Heart left ventricle (tissue), 16 donors: ENCODE measurements around the gene FGF6. TPM values are rescaled to one million over a fixed set of nuclear protein-coding genes. Genes with fewer than 3 reads are reported as not detected.

Source experiments
- ATAC-seq, 4 donors: fragments of 200-7000 bp; cut with Tn5 transposase; one replicate each; pipeline ENCODE4 v1.9.1; 2020 to 2022; ENCODE audit warnings: moderate library complexity in 4 of 4, mild to moderate bottlenecking in 3 of 4, moderate number of reproducible peaks in 1 of 4
- DNase-seq, 5 donors: peaks; one replicate each; pipeline ENCODE4 v3.0.0-alpha.2; 2020
- H3K27ac ChIP-seq, 12 donors: fragments of 200-600 bp; sonication (generic) in 4 of 12; one replicate each; pipeline versions ENCODE4 v1.5.0 to v1.8.0; 2016 to 2022; ENCODE audit warnings: mild to moderate bottlenecking in 2 of 12
- H3K27me3 ChIP-seq, 9 donors: fragments of 200-600 bp; sonication (generic) in 2 of 9; one replicate each; pipeline versions ENCODE4 v1.5.1 to v1.8.0; 2016 to 2022; ENCODE audit warnings: mild to moderate bottlenecking in 3 of 9
- H3K36me3 ChIP-seq, 9 donors: fragments of 200-600 bp; sonication (generic) in 2 of 9; one replicate each; pipeline versions ENCODE4 v1.5.0 to v1.8.0; 2018 to 2022; ENCODE audit warnings: mild to moderate bottlenecking in 2 of 9
- H3K4me1 ChIP-seq, 12 donors: fragments of 200-600 bp; sonication (generic) in 4 of 12; one replicate each; pipeline versions ENCODE4 v1.5.0 to v1.8.0; 2016 to 2022; ENCODE audit warnings: mild to moderate bottlenecking in 3 of 12
- H3K4me3 ChIP-seq, 12 donors: fragments of 200-600 bp; sonication (generic) in 4 of 12; one replicate each; pipeline versions ENCODE4 v1.5.0 to v1.8.0; 2017 to 2022; ENCODE audit warnings: mild to moderate bottlenecking in 9 of 12, moderate library complexity in 4 of 12
- H3K9me3 ChIP-seq, 12 donors: fragments of 200-600 bp; sonication (generic) in 4 of 12; one replicate each; pipeline versions ENCODE4 v1.5.0 to v1.8.0; 2016 to 2022; ENCODE audit warnings: mild to moderate bottlenecking in 1 of 12
- POLR2A ChIP-seq, 2 donors: fragments of 450-650 bp; IDR thresholded peaks; one replicate each; pipeline ENCODE4 v1.6.1; 2017; ENCODE audit warnings: antibody characterized with exemption in 2 of 2, mild to moderate bottlenecking in 2 of 2, moderate library complexity in 2 of 2
- WGBS, 4 donors: extraction: QIAGEN DNeasy Blood & Tissue Kit in 2 of 4; methylation state at CpG; one replicate each; pipeline versions ENCODE4 v1.1.5 to v1.1.7; 2013 to 2018; 5-methylcytosine and 5-hydroxymethylcytosine counted together
- intact Hi-C, 10 donors: fragments of 100-400 bp; cut with DNase I; formaldehyde crosslinking; loops; one replicate each; pipeline versions ENCODE4 v1.11.1 to v1.14.2; 2022
- polyA plus RNA-seq, 2 donors: library from polyadenylated mRNA; stranded (reverse); fragments of 200-250 nt; gene quantifications; one replicate each; pipeline ENCODE4 v1.2.3, GENCODE V29; 2013
- total RNA-seq, 9 donors: library from RNA; depleted of rRNA in 2 of 9; stranded (reverse); fragments of >200 nt in 2 of 9; fragmentation: NEBNext Ultra II Directional in 3 of 9; extraction: Animal tissue kit (Norgen Biotek cat#: 25700) in 3 of 9; gene quantifications; one replicate each; pipeline versions ENCODE4 v1.1.0 to v1.2.4, GENCODE V29; 2016 to 2023
- TF ChIP-seq, protein P1 (sequence below), 12 donors: fragments of 200-600 bp; sonication (generic) in 4 of 12; IDR thresholded peaks; one replicate each; pipeline versions ENCODE4 v1.5.0 to v1.8.0; 2018 to 2022; ENCODE audit warnings: antibody characterized with exemption in 12 of 12, mild to moderate bottlenecking in 5 of 12
- donor health status: ischemic (EF 13 %, LVEDD 7.1; RV severe dilation, severe dysfunction).
- donor health status: healthy with polysubstance abuse.
- donor health status: DM: no; HTN: yes; CAD: no.
- donor health status: DM: no; HTN: no; CAD: no.
- donor health status: ischemic (EF 25% LVEDD 6.9; RV normal size, moderate dysfunction).
- donor health status: ischemic (EF 25% LVEDD 5.7; RV mildly dilated, moderate dysfunction).
- donor health status: healthy.
- donor health status: DM: yes; HTN: yes; CAD: no.
- donor health status: ischemic (EF 35%, LVEDD 5.7; RV mildly dilated, moderate dysfunction).
- donor health status: nonischemic (EF 11% LVEDD 7.7; RV severe dilation, severe dysfunction).
- donor health status: DM: yes; HTN: yes; CAD: no.
- donor health status: PGD.
- donor health status: ischemic (EF 29% LVEDD 5.4; RV normal size, mild dysfunction).
- donor health status: nonischemic (EF 23%, LVEDD 6.1; RV moderate dilation, normal function).

FGF6 gene
- total and polyA plus RNA-seq, 11 donors: not detected

DNA sequence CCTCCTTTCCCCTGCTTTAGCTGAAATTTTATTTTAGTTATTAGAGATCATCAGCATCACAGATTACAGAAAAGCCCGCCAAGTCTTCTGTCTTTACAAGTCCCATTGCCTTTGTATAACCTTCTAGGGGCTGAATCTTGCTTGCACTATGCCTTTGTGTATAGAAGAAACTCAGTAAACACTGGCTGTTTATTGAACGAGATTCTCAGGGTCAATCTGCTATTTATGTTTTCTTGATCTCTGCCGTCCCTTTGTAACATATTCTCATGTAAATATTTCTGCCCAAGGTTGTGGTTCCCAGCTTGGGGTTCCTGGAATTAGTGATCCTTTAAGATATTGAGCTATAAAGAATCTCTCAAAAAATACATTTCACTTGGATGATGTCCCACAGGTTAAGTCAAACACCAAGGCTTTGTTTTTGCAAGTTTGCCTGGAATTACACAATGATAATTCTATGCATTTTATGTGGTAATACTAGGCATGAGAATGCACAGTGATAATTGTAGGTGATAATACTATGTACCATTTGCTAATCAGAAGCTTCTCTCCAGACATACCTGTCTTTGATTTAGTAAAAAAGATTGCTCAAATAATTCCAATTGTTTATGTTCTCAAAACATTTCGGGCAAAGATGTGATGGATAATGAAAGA, 40.6 kb upstream of the FGF6 start:
- TF ChIP-seq, protein P1, sequence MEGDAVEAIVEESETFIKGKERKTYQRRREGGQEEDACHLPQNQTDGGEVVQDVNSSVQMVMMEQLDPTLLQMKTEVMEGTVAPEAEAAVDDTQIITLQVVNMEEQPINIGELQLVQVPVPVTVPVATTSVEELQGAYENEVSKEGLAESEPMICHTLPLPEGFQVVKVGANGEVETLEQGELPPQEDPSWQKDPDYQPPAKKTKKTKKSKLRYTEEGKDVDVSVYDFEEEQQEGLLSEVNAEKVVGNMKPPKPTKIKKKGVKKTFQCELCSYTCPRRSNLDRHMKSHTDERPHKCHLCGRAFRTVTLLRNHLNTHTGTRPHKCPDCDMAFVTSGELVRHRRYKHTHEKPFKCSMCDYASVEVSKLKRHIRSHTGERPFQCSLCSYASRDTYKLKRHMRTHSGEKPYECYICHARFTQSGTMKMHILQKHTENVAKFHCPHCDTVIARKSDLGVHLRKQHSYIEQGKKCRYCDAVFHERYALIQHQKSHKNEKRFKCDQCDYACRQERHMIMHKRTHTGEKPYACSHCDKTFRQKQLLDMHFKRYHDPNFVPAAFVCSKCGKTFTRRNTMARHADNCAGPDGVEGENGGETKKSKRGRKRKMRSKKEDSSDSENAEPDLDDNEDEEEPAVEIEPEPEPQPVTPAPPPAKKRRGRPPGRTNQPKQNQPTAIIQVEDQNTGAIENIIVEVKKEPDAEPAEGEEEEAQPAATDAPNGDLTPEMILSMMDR (IDR thresholded peaks at IDR 0.05): no peak
- no peak for TF ChIP-seq POLR2A (IDR thresholded peaks at IDR 0.05)
- Histone ChIP-seq H3K36me3 (peaks cover 0 to 44% (median 36%) of the 10 kb centered on the region in 9 donors), H3K27me3 (no peaks in the 10 kb centered on the region), H3K27ac (no peak overlapping the region), H3K4me1 (no peaks in the 10 kb centered on the region), H3K9me3 (no peaks in the 10 kb centered on the region), H3K4me3 (no peak overlapping the region)
- DNase-seq (no peak), ATAC-seq (no peak)
- WGBS, 4 donors: 76 to 94% (median 90%) methylated on average over 4 of the region's 4 CpGs
- intact Hi-C loops: no loop called here

DNA sequence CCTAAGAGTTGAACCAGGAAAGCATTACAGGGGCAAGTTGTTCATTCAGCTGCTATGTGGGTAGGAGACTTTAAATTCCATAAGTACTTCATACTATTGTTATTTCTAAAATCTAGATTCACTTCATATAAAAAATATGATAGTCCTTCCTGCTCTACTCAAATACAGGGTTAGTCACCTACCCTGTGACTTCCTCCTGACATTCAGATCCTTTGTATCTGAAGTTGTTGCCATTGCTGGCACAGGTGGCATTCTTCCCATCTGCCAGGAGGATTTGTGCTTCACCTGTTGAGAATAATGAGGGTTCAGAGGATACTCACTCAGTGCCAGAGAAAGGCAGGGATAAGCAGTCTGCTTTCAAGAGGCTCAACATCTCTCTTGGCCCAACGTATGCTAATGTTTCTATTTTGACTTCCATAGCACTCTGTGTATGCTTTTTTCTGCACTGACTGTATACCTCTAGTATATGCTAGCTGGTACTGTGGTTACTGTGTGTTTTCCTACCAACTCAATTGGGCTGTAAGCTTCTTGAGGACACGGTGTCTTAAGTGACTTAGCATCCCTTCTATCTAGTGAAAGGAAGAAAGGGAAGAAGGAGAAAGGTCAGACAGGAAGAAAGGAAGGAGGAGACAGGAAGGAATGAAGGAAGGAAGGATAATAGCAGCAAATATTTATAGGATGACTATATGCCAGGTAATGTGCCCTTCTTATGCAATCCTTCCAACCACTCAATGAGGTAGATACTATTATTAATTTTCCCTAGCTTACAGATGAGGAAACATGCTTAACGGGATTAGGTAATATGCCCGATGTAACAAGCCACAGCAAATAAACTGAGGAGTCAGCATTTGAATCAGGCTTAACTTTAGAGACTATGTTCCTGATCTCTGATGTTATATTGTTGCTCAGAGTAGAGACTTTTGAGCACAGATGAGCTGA, 38.5 kb upstream of the FGF6 start:
- no peak for ATAC-seq

DNA sequence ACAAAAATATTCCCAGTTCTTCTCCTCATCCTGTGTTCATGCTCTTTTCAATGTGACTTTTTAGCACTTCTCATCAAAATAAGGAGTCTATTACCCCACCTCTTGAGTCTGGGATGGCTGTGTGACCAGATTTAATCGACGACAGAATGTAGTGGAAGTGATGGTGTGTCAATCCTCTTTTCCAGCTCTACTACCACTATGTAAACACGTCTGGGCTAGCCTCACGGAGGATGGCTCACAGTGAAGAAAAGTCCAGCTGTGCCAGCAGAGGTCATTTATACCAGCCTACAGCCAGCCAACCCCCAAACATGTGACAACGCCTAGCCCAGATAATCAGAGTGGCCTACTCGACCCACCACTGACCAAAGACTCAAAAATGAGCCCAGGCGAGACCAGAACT, 37.3 kb upstream of the FGF6 start:
- no peak for ATAC-seq
- H3K27ac ChIP-seq: no peak overlapping the region
- TF ChIP-seq, protein P1 (IDR thresholded peaks at IDR 0.05): no peak
- no peak for TF ChIP-seq POLR2A (IDR thresholded peaks at IDR 0.05)
- intact Hi-C loops: no loop called here
- H3K4me1 ChIP-seq: no peaks in the 10 kb centered on the region
- no peak for DNase-seq
- H3K36me3 ChIP-seq: peaks cover 0 to 12% (median 4%) of the 10 kb centered on the region in 9 donors
- peaks cover 0 to 16% (median 5%) of the 10 kb centered on the region in 12 donors for H3K9me3 ChIP-seq
- H3K4me3 ChIP-seq: no peak overlapping the region
- WGBS, 4 donors: 75 to 81% (median 79%) methylated on average over 7 of the region's 7 CpGs
- H3K27me3 ChIP-seq: no peaks in the 10 kb centered on the region

More for the DNA sequence above, 38.5 kb upstream of the FGF6 start:
- Histone ChIP-seq H3K27ac (no peak overlapping the region), H3K27me3 (no peaks in the 10 kb centered on the region), H3K36me3 (peaks cover 0 to 24% (median 16%) of the 10 kb centered on the region in 9 donors), H3K9me3 (peaks cover 0 to 9% (median under 1%) of the 10 kb centered on the region in 12 donors), H3K4me3 (no peak overlapping the region), H3K4me1 (no peaks in the 10 kb centered on the region)
- TF ChIP-seq, protein P1 (IDR thresholded peaks at IDR 0.05): no peak
- WGBS, 4 donors: 69 to 76% (median 72%) methylated on average over 4 of the region's 4 CpGs
- intact Hi-C loops: no loop called here
- no peak for DNase-seq

DNA sequence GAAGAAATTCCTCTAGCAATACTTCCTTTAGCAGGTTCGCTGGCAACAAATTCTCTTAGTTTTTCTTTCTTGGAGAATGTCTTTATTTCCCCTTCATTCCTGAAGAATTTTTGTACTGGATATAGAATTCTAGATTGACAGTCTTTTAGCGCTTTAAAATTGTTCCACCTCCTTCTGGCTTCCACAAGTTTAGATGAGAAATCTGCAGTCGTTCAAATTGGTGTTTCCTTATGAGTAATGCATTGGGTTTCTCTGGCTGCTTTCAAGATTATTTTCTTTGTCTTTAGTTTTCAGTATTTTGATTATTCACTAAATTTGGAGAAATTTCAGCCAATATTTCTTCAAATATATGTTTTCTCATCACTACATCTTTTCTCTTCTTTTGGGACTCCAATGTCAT, 33.3 kb upstream of the FGF6 start:
- H3K4me3 ChIP-seq: no peak overlapping the region
- intact Hi-C loops: no loop called here
- no peaks in the 10 kb centered on the region for H3K4me1 ChIP-seq
- peaks cover 0 to 13% (median 0%) of the 10 kb centered on the region in 9 donors for H3K27me3 ChIP-seq
- H3K9me3 ChIP-seq: peaks cover 0 to 16% (median 5%) of the 10 kb centered on the region in 12 donors
- no peak overlapping the region for H3K27ac ChIP-seq
- TF ChIP-seq POLR2A (IDR thresholded peaks at IDR 0.05): no peak
- TF ChIP-seq, protein P1 (IDR thresholded peaks at IDR 0.05): no peak
- ATAC-seq: no peak
- no peaks in the 10 kb centered on the region for H3K36me3 ChIP-seq
- no peak for DNase-seq
- WGBS, 4 donors: 82 to 97% (median 91%) methylated on average over 3 of the region's 3 CpGs
